NT2/D1 (cell line): ENCODE measurements around the gene SRXN1.

Experiments
- YY1 ChIP-seq: IDR thresholded peaks from 2 replicates; pipeline ENCODE4 v1.6.1; 2011; ENCODE audit not compliant: insufficient read length, insufficient read depth
- ZNF274 ChIP-seq: IDR thresholded peaks from 2 replicates; pipeline ENCODE4 v1.6.1; 2011; ENCODE audit warnings: mild to moderate bottlenecking, low read depth, low read length

DNA sequence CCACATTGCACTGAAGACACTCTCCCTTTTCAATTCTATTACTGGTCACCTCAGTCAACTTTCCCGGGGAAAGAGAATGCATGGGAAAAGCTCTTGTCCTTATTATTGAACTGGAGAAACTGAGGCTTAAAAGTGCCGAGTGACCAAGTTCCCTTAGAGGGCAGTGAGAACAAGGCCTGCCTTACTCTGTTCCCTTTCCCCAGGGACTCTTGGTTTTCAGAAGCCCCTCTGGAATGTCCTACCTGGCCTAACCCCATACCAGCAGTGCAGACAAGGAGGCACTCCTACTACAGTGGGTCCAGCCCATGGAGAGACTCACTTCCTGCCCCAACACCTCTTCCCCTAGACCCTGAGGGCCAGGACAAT lies 6.1 kb downstream of the SRXN1 start:
- TF ChIP-seq ZNF274 (no peak), YY1 (no peak)
